Muscle of back (tissue), 13 donors: ENCODE measurements around the gene DPPA2. TPM values are rescaled to one million over a fixed set of nuclear protein-coding genes. Genes with fewer than 3 reads are reported as not detected.
"Not testable (repeated sequence)": the region's sequence is repeated elsewhere in the genome, so short reads cannot be mapped to it uniquely, and the experiment has no call there.

Source experiments
- DNase-seq, 3 donors: peaks; one replicate each; pipeline versions ENCODE4 v3.0.0 to v3.0.0-alpha.2; 2013
- long read RNA-seq, 9 donors: transcript quantifications; one replicate each; lab custom pipeline, GENCODE V29; 2026
- polyA plus RNA-seq, 10 donors: library from polyadenylated mRNA; unstranded; fragments of 120-200 nt; gene quantifications; one replicate each; pipeline ENCODE4 v1.2.1, GENCODE V29; 2013; ENCODE audit not compliant: insufficient read length in 10 of 10

Gene DPPA2, protein sequence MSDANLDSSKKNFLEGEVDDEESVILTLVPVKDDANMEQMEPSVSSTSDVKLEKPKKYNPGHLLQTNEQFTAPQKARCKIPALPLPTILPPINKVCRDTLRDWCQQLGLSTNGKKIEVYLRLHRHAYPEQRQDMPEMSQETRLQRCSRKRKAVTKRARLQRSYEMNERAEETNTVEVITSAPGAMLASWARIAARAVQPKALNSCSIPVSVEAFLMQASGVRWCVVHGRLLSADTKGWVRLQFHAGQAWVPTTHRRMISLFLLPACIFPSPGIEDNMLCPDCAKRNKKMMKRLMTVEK
- polyA plus RNA-seq: not detected
- long read RNA-seq, donor 1: 0 reads
- long read RNA-seq, donor 2: 0 reads
- long read RNA-seq, donor 3: 0 reads
- long read RNA-seq, donor 4: 0 reads
- long read RNA-seq, donor 5: 0 reads
- long read RNA-seq, donor 6: 0 reads
- long read RNA-seq, donor 7: 0 reads
- long read RNA-seq, donor 8: 0 reads
- long read RNA-seq, donor 9: 0 reads

- no peak for DNase-seq
These were observed at the start of gene DPPA2 for GRCh38 chr3:109316162-109316730. Gene DPPA2 (minus strand): TSS chr3:109316517. CDS start chr3:109314542, 1,975 bp downstream.

GRCh38 chr3:109364088-109364487 is 47.8 kb upstream of the DPPA2 start:
- DNase-seq: no peak

DNA sequence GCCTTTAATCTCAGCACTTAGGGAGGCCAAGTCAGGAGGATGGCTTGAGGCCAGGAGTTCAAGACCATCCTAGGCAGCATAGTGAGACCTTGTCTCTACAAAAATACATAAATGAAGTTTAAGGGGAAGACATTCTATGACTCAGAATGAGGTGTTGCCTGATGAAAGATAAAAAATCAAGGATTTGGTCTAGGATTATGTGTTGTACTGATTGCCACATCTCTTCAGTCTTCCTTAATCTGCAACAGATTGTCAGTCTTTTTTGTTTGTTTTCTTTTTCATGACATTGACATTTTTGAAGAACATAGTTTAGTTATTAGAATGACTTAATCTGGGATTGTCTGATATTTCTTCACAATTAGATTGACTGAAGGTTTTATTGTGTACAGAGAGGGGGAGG is 47.3 kb upstream of the DPPA2 start:
- no peak for DNase-seq

GRCh38 chr3:109362823-109363222 is 46.5 kb upstream of the DPPA2 start:
- no peak for DNase-seq

- DNase-seq: not testable (repeated sequence)
These were observed 42.5 kb upstream of the DPPA2 start for GRCh38 chr3:109358809-109359208.

GRCh38 chr3:109356442-109357155 is 40.3 kb upstream of the DPPA2 start:
- DNase-seq: no peak

- DNase-seq: no peak
These were observed 39.5 kb upstream of the DPPA2 start for GRCh38 chr3:109355625-109356441.

DNA sequence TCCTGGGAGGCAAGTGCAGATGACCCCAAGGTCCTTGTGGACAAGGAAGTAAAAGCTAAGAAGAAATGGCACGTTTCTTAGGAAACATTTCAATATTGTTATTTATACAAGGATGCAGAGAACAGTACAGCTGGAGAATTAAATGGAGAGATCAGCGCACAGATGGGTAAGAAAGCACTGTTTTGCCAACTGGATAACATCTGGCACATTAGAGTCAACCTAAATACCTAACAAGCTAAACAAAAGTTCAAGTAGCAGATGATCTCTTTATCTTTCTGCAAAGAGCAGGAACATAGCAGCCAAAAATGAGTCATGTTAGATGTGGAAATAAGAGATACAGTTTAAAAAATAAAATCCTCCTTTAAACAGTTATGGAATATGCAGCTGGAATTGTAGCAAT is 36.7 kb upstream of the DPPA2 start:
- no peak for DNase-seq

DNA sequence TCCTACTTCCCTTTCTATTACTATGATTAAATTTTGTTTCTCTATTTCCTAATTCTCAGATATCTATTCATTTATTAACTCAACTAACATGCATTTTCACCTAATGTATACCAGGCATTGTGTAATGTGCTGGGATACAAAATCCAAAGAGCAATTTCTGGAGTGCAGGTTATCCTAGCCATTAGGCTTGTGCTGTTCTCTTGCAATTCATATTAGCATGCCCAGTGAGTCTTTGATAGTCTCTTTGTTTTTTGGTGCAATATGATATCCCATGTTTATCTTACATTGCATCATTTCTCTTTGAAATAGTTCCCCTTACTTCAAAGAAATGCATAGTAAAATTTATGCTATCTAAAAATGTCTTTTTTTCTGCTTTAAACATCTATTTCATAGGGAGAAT is 34.9 kb upstream of the DPPA2 start:
- no peak for DNase-seq

GRCh38 chr3:109346770-109347295 is 30.5 kb upstream of the DPPA2 start:
- peak in 1 of 3 donors; percentile 6 for DNase-seq

- DNase-seq: no peak
These were observed 29.8 kb upstream of the DPPA2 start for GRCh38 chr3:109346099-109346498.

DNA sequence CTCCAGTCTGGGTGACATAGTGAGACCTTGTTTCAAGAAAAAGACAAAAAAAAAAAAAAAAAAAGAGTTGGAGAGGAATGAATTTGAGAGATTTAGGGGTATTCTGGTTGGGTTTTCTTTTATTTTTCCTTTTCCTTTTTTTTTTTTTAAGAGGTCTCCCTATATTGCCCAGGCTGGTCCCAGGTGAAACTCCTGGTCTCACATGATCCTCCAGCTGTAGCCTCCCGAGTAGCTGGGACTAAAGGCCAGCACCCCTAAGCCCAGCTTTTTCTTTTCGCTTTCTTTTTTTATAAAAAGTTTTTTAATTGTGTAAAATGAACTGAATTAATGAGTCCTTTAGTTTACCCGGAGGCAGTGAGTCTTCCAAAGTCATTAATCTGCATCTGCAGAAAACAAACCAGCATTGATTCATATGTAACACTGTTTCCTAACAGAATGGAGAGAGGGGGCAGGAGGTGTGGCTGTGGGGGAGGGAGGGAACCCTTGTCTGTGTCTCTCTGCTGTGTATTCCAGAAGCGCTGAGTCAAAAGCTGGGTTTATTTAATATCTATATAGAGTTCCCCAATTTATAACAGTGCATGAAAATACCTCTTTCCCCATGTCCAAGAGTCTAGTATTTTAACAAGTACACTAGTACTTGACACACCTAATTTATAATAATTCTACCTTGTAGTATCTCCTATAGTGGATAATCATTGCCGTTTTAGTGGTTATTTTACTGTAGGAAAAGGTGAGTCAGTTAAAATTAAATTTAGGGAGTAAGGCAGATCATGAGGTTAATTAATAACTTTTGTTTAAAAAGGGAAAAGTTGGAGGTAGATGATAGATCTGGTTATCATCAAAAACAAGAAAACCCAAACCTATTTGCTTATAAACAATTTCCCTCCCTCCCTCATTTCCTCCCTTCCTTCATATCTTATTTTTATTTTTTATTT is 23.7 kb upstream of the DPPA2 start:
- no peak for DNase-seq

GRCh38 chr3:109339197-109339596 is 22.9 kb upstream of the DPPA2 start:
- no peak for DNase-seq

DNA sequence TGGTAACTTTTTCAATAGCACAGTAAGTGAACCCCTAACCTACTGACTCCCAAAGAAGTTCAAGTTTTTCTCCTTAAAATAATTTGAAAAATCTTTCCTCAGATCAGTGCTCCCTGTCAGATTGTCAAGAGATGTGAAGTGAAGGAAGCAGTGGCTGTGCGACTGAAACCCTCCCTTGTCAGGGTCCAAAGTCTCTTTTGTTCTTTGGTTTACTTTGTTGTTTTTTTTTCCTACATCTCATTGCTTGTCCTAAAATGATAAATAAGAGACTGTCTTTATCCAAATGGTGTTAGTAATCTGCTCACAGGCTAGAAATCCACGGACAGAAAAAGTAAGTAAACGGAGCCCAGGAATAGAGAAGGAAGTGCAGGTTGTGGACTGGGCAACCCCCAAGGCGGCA is 22.0 kb upstream of the DPPA2 start:
- DNase-seq: no peak

- no peak for DNase-seq
These were observed 21.1 kb upstream of the DPPA2 start, which contains the start of gene DPPA4 for GRCh38 chr3:109337393-109337792. Gene DPPA4 (minus strand): TSS chr3:109337546. CDS start chr3:109337517, 29 bp downstream.

DNA sequence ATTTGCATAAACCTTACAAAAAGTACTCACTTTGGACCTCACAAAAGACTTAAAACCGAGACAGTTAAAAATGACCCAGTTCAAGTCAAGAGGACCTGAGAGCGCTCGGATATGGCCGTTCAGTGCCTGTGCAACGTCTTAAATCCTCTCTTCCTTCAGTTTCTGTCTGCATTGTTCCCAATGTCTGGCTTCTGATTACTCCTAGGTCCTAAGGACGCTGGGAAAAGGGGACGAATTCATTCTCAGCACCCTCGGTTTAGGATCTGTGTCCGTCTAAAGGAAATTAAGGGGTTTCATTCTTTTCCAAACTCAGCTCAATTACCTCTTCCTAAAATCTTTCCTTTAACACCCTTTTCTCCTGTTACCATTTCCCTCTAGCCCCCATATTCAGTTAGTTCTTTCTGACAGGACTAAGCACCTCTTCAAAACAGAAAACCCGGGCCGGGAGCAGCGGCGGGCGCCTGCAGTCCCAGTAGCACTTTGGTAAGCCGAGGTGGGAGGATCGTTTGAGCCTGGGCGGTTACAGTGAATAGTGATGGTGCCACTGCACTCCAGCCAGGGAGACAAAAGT is 20.1 kb upstream of the DPPA2 start:
- peak; percentile 18 to 68 (median 46) for DNase-seq

DNA sequence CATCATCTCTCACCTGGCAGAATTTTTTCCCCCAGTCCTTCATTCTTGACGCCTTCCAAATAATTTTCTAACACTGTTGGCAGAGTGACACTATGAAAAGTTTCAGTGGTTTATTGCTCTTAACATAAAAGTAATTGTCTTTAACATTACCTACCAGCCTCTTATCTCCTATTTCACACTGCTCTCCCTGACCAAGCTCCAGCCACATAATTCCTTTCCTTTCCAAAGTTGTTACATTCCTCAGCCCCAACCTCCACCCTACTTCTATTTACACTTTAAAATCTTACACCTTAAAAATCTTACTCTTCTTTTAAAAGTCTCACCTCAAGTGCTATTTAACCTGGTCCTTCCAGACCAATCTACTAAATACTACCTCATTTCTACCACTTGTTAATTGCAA is 18.3 kb upstream of the DPPA2 start:
- no peak for DNase-seq

GRCh38 chr3:109331692-109332091 is 15.4 kb upstream of the DPPA2 start:
- DNase-seq: no peak

DNA sequence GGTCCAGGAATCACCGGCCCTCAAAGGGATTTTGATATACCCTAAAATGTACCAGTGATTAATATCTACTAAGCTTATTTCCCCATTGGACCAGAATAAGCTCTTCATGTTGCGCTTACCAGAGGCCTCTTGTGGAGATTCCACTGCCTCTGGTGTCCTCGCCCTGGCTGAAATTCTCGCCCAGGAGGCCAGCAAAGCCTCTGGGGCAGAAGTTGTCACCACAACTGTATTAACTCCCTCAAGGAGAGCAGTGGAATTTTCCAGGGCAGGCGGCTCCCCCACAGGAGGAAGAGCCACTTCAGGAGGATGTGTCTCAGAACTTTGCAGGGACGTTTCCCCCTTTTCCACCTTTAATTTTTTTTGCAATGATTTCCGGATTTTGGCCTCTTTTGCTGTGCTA is 14.1 kb upstream of the DPPA2 start:
- DNase-seq: no peak

GRCh38 chr3:109328202-109328601 is 11.9 kb upstream of the DPPA2 start:
- DNase-seq: no peak
